ENCODE measurements around the gene C5orf34.
"Not testable (repeated sequence)": the region's sequence is repeated elsewhere in the genome, so short reads cannot be mapped to it uniquely, and the experiment has no call there.

C5orf34 gene

GRCh38 chr5:43511062-43511461 lies 3.9 kb downstream of the C5orf34 start:
- not testable (repeated sequence) for DNase-seq

- no peak for DNase-seq
These were observed 16.4 kb downstream of the C5orf34 start for GRCh38 chr5:43498581-43498980.

- DNase-seq: no peak
These were observed 17.4 kb downstream of the C5orf34 start for GRCh38 chr5:43497311-43498104.

GRCh38 chr5:43491326-43491725 lies 23.6 kb downstream of the C5orf34 start:
- DNase-seq: no peak

- no peak for DNase-seq
These were observed 28.6 kb downstream of the C5orf34 start for GRCh38 chr5:43486353-43486752.

- no peak for DNase-seq
These were observed 29.5 kb downstream of the C5orf34 start for GRCh38 chr5:43485406-43485805.

GRCh38 chr5:43484106-43484849 lies 30.7 kb downstream of the C5orf34 start:
- peak; percentile 78 for DNase-seq

GRCh38 chr5:43483298-43484105 lies 31.4 kb downstream of the C5orf34 start, which contains the start of gene TMEM267:
TSS of gene TMEM267 (minus strand) at chr5:43483865. CDS start at chr5:43453969, 29,896 bp downstream.
- peak; percentile 89 for DNase-seq

- no peak for DNase-seq
These were observed 32.3 kb downstream of the C5orf34 start for GRCh38 chr5:43482490-43483297.

- DNase-seq: no peak
These were observed 45.1 kb downstream of the C5orf34 start for GRCh38 chr5:43469671-43470391.

GRCh38 chr5:43467100-43467499 lies 47.8 kb downstream of the C5orf34 start:
- DNase-seq: no peak

GRCh38 chr5:43465455-43465854 lies 49.5 kb downstream of the C5orf34 start:
- DNase-seq: not testable (repeated sequence)

GRCh38 chr5:43461066-43461465 lies 53.9 kb downstream of the C5orf34 start:
- DNase-seq: no peak

GRCh38 chr5:43456556-43456955 lies 58.4 kb downstream of the C5orf34 start:
- DNase-seq: no peak

- DNase-seq: not testable (repeated sequence)
These were observed 73.4 kb downstream of the C5orf34 start for GRCh38 chr5:43441575-43441974.

- no peak for DNase-seq
These were observed 77.8 kb downstream of the C5orf34 start for GRCh38 chr5:43437062-43437660.
